ENCODE measurements around the gene CPEB4.

The CPEB4 gene

DNA sequence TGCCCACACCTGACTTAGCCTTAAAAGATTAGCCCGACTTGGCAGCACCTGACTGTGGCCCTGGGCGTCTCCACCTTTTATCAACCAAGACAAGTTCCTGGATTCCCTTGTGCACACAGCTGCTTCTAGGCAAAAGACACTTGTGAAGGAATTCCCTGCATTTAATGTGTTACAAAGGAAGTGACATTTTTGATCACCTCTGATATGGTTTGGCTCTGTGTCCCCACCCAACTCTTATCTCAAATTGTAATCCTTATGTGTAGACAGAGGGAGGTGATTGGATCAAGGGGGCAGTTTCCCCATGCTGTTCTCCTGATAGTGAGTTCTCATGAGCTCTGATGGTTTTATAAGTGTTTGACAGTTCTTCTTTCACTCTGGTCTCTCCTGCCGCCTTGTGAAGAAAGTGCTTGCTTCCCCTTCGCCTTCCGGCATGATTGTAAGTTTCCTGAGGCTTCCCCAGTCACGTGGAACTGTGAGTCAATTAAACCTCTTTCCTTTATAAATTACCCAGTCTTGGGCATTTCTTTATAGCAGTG lies 2.6 kb upstream of the CPEB4 start:
- H2AFZ ChIP-seq (ENCODE audit: low read depth, low read length, severe bottlenecking): no peak overlapping the region
- TF ChIP-seq, protein P1, sequence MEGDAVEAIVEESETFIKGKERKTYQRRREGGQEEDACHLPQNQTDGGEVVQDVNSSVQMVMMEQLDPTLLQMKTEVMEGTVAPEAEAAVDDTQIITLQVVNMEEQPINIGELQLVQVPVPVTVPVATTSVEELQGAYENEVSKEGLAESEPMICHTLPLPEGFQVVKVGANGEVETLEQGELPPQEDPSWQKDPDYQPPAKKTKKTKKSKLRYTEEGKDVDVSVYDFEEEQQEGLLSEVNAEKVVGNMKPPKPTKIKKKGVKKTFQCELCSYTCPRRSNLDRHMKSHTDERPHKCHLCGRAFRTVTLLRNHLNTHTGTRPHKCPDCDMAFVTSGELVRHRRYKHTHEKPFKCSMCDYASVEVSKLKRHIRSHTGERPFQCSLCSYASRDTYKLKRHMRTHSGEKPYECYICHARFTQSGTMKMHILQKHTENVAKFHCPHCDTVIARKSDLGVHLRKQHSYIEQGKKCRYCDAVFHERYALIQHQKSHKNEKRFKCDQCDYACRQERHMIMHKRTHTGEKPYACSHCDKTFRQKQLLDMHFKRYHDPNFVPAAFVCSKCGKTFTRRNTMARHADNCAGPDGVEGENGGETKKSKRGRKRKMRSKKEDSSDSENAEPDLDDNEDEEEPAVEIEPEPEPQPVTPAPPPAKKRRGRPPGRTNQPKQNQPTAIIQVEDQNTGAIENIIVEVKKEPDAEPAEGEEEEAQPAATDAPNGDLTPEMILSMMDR (IDR thresholded peaks at IDR 0.05; ENCODE audit: insufficient read depth, low read length, poor library complexity, severe bottlenecking): no peak
- no peak for TF ChIP-seq EZH2phosphoT487 (conservative IDR thresholded peaks at IDR 0.05; ENCODE audit: low read length)
- no peak overlapping the region for H3K4me3 ChIP-seq (ENCODE audit: insufficient read depth, low read length, poor library complexity, severe bottlenecking)
- H3F3A ChIP-seq (ENCODE audit: insufficient read depth): peaks cover 2% of the 10 kb centered on the region; the same call in 1 of the 2 replicates
- no peaks in the 10 kb centered on the region for H3K27me3 ChIP-seq (ENCODE audit: low read length)
- no peak overlapping the region for H3K27ac ChIP-seq (ENCODE audit: low read depth, low read length)
- H4K20me1 ChIP-seq (ENCODE audit: low read depth, low read length): no peaks in the 10 kb centered on the region
- peaks cover 23% of the 10 kb centered on the region for H3K79me2 ChIP-seq (ENCODE audit: insufficient read depth, low read length)
- H3K4me2 ChIP-seq (ENCODE audit: low read depth, low read length, poor library complexity, severe bottlenecking): no peak overlapping the region
- H3K9me2 ChIP-seq (replicated peaks; ENCODE audit: insufficient read depth, low read length): no peaks in the 10 kb centered on the region
- no peaks in the 10 kb centered on the region for H3K9me3 ChIP-seq (ENCODE audit: insufficient read depth, low read length)
- no peak overlapping the region for H3K9ac ChIP-seq (ENCODE audit: low read length)
- H3K36me3 ChIP-seq (ENCODE audit: low read length): no peaks in the 10 kb centered on the region

DNA sequence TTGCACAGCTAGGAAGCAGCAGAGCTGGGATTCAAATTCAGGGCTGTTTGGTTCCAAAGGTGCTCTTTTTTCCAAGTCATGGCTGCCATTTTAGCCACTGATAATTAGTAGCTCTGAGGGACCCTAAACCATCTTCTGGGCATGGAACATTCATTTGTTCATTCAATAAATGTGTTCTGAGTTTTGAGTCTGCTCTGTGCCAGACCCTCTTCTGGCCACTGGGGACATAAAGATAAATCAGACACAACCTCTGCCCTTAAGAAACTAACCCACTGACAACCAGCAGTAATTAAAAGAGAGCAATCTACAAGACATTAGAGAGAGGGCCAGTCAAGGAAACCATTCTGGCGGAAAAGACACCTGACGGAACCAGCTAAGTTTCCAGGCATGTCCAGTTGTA lies 2.0 kb upstream of the CPEB4 start:
- Histone ChIP-seq H3K4me2 (ENCODE audit: low read depth, low read length, poor library complexity, severe bottlenecking) (no peak overlapping the region), H3K36me3 (ENCODE audit: low read length) (no peaks in the 10 kb centered on the region), H3K9ac (ENCODE audit: low read length) (no peak overlapping the region), H3K79me2 (ENCODE audit: insufficient read depth, low read length) (peaks cover 29% of the 10 kb centered on the region), H3K27ac (ENCODE audit: low read depth, low read length) (no peak overlapping the region), H3K4me3 (ENCODE audit: insufficient read depth, low read length, poor library complexity, severe bottlenecking) (no peak overlapping the region), H3F3A (ENCODE audit: insufficient read depth) (peaks cover 8% of the 10 kb centered on the region), H3K27me3 (ENCODE audit: low read length) (no peaks in the 10 kb centered on the region), H2AFZ (ENCODE audit: low read depth, low read length, severe bottlenecking) (no peak overlapping the region), H3K9me2 (replicated peaks; ENCODE audit: insufficient read depth, low read length) (no peaks in the 10 kb centered on the region), H4K20me1 (ENCODE audit: low read depth, low read length) (no peaks in the 10 kb centered on the region), H3K9me3 (ENCODE audit: insufficient read depth, low read length) (no peaks in the 10 kb centered on the region)
- no peak for TF ChIP-seq EZH2phosphoT487 (conservative IDR thresholded peaks at IDR 0.05; ENCODE audit: low read length)
- TF ChIP-seq, protein P1 (IDR thresholded peaks at IDR 0.05; ENCODE audit: insufficient read depth, low read length, poor library complexity, severe bottlenecking): no peak

DNA sequence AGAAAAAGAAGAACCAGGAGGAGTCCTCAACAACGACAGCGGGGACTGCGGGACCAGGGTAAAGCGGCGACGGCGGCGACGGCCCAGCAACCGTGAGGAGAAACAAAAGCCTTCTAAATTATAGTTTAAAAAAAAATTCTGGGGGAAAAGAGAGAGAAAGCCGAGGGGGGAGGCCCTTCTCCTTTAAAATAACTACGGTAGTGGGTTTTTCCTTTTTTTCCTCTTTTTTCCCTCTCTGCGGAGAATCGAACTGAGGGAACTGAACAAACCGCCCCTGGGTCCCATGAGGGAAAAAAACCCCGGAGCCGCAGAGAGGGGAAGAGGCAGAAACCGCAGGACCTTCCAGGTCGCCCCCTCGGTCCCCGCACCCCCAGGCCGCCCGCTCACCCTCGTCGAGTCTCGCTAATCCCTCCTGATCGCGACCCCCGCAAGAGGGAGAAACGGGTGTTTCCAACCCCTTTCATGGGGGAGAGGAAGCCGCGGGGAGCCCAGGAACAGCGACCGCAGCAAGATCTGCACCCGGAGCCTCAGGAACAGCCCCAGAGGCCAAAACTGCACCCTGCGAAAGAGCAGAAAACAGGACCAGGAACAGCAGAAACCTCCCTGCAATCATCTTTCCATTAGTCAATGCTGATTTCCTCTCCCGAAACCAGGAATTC lies 453 bp downstream of the CPEB4 start:
- Histone ChIP-seq H3K27me3 (ENCODE audit: low read length) (no peaks in the 10 kb centered on the region), H3K9me3 (ENCODE audit: insufficient read depth, low read length) (no peaks in the 10 kb centered on the region), H3K4me2 (ENCODE audit: low read depth, low read length, poor library complexity, severe bottlenecking) (peak overlapping the region; percentile 94), H3K36me3 (ENCODE audit: low read length) (no peaks in the 10 kb centered on the region), H3K79me2 (ENCODE audit: insufficient read depth, low read length) (peaks cover 53% of the 10 kb centered on the region), H3K4me3 (ENCODE audit: insufficient read depth, low read length, poor library complexity, severe bottlenecking) (peak overlapping the region; percentile 93), H2AFZ (ENCODE audit: low read depth, low read length, severe bottlenecking) (no peak overlapping the region), H3K27ac (ENCODE audit: low read depth, low read length) (peak overlapping the region; percentile 25), H3K9ac (ENCODE audit: low read length) (peak overlapping the region; percentile 69), H3F3A (ENCODE audit: insufficient read depth) (peaks cover 21% of the 10 kb centered on the region), H4K20me1 (ENCODE audit: low read depth, low read length) (no peaks in the 10 kb centered on the region), H3K9me2 (replicated peaks; ENCODE audit: insufficient read depth, low read length) (no peaks in the 10 kb centered on the region)
- TF ChIP-seq EZH2phosphoT487 (conservative IDR thresholded peaks at IDR 0.05; ENCODE audit: low read length): no peak
- TF ChIP-seq, protein P1 (IDR thresholded peaks at IDR 0.05; ENCODE audit: insufficient read depth, low read length, poor library complexity, severe bottlenecking): no peak

Measured in SU-DHL-6 (cell line).